ENCODE results near the gene AGPS. TPM values are rescaled to one million over a fixed set of nuclear protein-coding genes. Genes with fewer than 3 reads are reported as not detected.

Gene AGPS
- total and polyA plus RNA-seq, 9 of the 15 experiments (the other 6 are each of a cell fraction or from before 2014, with no cell fraction given) = 15.5 to 211 (median 63.1) TPM

DNA sequence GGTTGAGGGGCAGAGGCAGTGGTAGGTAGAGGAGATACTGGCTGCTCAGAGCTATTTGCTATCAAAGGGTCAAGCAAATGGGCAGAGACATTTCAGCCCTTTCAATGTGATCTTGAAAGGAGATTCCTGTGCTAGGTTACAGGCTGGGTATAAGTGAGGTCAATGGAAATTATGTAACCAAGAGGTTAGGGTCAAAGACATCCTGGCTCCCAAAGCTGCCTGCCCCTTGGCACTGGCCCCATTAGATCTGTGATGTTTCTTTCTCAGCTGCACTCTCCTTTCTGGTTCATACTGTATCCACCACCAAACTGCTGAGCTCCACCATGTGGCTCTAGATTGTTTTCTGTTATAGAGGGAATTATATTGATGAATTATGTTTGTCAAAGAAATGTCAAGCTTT, 200.4 kb downstream of the AGPS start:
- in situ Hi-C loops (cut with MboI) = loop anchor here (10.0 kb wide), 1 partner anchor 428 kb away; no protein-coding TSS in a partner anchor
- no peak overlapping the region for H2AFZ ChIP-seq (ENCODE audit: low read depth, low read length)
- 0 out of 3 replicates have a peak, but pooled peaks have one; percentile 10 for ATAC-seq
- no peak overlapping the region for H3K4me2 ChIP-seq (ENCODE audit: insufficient read depth, low read length)
- intact Hi-C loops (cut with micrococcal nuclease) = no loop called here
- no peak overlapping the region for H3K4me3 ChIP-seq
- peaks cover 0 to 4% of the 10 kb centered on the region in 2 experiments; a peak in 1 of 5 replicates for H3K27me3 ChIP-seq (ENCODE audit: control insufficient read depth in 2 of 2, insufficient read depth in 2 of 2, low read length in 2 of 2)
- ChIA-PET POLR2A (interaction anchor here (1.1 to 1.5 kb wide), 2 partner anchors 10 to 20 kb away, joined by 3 to 6 read pairs; no protein-coding TSS in a partner anchor), CTCF (ENCODE audit: low intra/inter-chr PET ratio) (no interaction called here)
- no peak for FAIRE-seq
- no peaks in the 10 kb centered on the region for H3K9me3 ChIP-seq (replicated peaks; ENCODE audit: control insufficient read depth, insufficient read depth, low read depth, low read length)
- no peak for DNase-seq (ENCODE audit: extremely low read depth in 1 of 4, low spot score in 3 of 4)
- TF ChIP-seq RAD21 (CRISPR knock-in tag; conservative IDR thresholded peaks at IDR 0.05 in 1 of 2, IDR thresholded peaks at IDR 0.05 in 1 of 2) = peak in 1 of 2 experiments; percentile 10; a peak in 1 of 4 replicates
- TF ChIP-seq ZBTB33 (CRISPR knock-in tag; IDR thresholded peaks at IDR 0.05) = no peak
- no peak for TF ChIP-seq PCBP1 (IDR thresholded peaks at IDR 0.05; ENCODE audit: low read depth, low read length, poor library complexity, severe bottlenecking)
- no peaks in the 10 kb centered on the region for H3K36me3 ChIP-seq (ENCODE audit: control insufficient read depth, insufficient read depth, low read length)
- no TSS peak for BruUV-seq (replicated peaks)
- no peaks in the 10 kb centered on the region for H3K79me2 ChIP-seq (ENCODE audit: control insufficient read depth, insufficient read depth, low read length)
- no peak overlapping the region for H3K9ac ChIP-seq (ENCODE audit: insufficient read depth in 1 of 2, low read depth in 2 of 2, low read length in 2 of 2)
- no peaks in the 10 kb centered on the region for H3K9me1 ChIP-seq (ENCODE audit: control insufficient read depth, insufficient read depth, low read length)
- no peak overlapping the region for H3K27ac ChIP-seq (ENCODE audit: extremely low read depth, low read depth, low read length)
- H3K4me1 ChIP-seq (replicated peaks in 1 of 2; ENCODE audit: control insufficient read depth in 2 of 2, insufficient read depth in 2 of 2, low read length in 2 of 2) = peaks cover 6 to 8% of the 10 kb centered on the region in 2 experiments; a peak in 2 of 5 replicates
- no peaks in the 10 kb centered on the region for H4K20me1 ChIP-seq (replicated peaks; ENCODE audit: control insufficient read depth, insufficient read depth, low read length)
